Dermis lymphatic vessel endothelial cell (primary cell): ENCODE data around the gene INAFM2. TPM values are rescaled to one million over a fixed set of nuclear protein-coding genes. Genes with fewer than 3 reads are reported as not detected.

Experiments
- total RNA-seq: library from RNA; depleted of rRNA; stranded (reverse); fragments of >200 nt; gene quantifications from 2 replicates; pipeline ENCODE4 v1.2.1, GENCODE V29; 2014

The INAFM2 gene
- 17.6 and 28.2 TPM in 2 replicates for total RNA-seq

DNA sequence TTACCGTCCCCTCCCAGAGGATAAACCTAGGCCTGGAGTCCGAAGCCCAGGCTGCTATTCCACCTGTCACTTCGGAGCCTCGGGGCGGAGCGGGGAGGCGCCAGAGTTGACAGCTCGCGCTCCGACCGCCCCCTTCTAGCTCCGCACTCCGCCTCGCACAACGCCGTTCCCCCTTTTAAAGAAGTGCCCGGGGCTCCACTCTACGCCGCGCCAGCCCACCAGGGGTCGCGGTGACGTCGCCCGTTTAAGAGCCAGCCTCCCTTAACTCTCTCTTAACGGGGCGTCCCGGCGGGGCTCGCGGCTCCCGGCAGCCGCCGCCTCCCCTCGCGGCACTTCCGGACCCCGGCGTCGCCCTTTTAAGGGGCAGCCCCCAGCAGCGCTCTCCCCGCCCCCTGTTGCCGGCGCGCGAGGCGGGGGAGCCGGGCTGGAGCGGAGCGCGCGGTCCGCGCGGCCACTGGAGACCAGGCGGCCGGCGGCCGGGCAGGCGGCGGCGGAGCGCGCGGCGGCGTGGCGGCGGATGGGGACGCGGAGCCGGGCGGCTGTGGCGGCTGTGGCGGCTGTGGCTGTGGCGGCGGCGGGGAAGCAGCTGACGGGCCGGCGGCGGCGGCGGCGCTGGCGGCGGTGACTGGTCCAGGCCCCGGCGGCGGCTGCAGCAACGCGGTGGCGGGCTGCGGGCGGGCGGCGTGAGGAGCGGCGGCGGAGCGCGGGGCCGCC is at the start of gene INAFM2:
Gene INAFM2, plus strand, starts transcription at position 454 of the 714 bp plus-strand sequence. CDS start 364 bp downstream, outside the sequence.

DNA sequence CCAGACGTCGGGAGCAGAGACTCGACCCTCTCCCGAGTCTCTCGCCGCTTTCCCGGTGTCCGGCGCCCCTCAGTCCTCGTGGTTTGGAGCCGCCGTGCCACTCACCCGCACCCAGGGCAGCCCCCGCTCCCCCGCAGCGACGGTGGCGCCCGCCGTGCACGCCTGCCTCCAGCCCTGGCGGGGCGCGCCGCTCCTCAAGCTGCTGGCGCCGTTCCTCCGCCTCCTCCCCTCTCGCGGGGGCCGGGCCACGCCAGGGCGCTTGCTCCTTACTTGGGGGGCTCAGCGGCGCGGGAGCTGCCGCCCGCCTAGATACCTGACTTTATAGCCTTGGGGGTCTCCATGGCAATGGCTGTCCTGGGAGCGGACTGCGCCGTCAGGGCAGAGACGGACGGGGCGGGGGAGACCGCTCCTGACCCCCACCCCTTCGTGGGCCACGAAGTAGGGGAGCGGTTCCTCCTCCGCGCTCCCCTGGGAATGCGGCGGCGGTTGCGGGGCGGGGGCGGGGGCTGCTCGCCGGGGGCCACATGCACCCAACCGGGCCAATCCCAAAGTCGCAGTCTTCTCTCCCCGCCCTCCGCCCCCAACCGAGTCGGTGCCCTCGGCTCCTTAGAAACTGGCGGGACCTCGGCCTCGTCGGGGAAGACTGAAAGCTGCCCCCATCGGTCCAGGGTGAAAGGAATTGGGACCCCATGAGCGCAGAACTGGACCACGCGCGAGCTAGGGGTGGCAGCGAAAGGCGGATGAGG is 40.5 kb upstream of the INAFM2 start, which contains the start of gene ANKRD63:
Gene ANKRD63, minus strand, starts transcription at position 196 of the 746 bp plus-strand sequence. CDS start 478 bp downstream, outside the sequence.

DNA sequence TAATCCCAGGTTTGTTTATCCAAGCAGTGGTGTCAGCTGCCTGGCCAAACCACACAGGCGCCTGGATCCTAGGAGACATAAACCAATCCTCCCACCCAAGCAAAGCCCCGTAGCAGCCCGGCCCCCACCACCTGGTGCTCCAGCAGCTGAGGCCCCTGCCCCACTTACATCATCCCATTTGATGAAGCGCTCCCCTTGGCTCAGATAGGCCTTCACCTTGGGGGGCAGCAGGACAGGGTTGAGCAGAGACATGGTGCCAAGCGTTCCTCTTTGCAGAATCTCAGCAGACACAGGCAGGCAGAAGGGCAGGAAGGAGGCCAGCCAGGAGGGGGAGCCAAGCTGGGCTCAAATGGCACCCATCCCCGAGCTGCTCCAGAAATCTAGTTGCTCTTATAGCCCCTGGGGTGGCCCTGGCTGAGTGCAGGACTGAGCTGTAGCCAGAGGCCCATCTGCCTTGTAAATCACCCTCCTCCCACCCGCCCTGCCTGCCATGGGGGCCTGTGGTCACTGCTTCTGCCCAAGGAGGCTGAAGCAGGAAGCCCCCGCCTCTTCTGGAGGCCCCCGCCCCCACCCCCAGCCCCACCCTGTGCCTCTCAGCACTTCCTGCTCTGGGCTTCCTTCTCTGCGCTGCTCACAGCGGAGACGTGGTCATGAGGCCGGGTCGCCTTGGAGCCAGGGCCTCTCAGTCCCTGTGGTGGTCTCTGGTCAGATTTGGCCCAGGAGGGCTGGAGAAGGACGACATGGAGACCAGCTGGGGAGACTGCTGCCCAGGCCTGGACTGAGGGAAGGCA is 15.9 kb upstream of the INAFM2 start, which contains the start of gene PLCB2:
Gene PLCB2, minus strand, starts transcription at position 515 of the 791 bp plus-strand sequence. Its CDS starts 263 bp downstream, at position 252.

GRCh38 chr15:40340740-40341400 is 17.4 kb downstream of the INAFM2 start, which contains the start of gene CCDC9B:
Gene CCDC9B, minus strand, starts transcription at chr15:40340939. Its CDS starts 120 bp downstream, at chr15:40340819.

DNA sequence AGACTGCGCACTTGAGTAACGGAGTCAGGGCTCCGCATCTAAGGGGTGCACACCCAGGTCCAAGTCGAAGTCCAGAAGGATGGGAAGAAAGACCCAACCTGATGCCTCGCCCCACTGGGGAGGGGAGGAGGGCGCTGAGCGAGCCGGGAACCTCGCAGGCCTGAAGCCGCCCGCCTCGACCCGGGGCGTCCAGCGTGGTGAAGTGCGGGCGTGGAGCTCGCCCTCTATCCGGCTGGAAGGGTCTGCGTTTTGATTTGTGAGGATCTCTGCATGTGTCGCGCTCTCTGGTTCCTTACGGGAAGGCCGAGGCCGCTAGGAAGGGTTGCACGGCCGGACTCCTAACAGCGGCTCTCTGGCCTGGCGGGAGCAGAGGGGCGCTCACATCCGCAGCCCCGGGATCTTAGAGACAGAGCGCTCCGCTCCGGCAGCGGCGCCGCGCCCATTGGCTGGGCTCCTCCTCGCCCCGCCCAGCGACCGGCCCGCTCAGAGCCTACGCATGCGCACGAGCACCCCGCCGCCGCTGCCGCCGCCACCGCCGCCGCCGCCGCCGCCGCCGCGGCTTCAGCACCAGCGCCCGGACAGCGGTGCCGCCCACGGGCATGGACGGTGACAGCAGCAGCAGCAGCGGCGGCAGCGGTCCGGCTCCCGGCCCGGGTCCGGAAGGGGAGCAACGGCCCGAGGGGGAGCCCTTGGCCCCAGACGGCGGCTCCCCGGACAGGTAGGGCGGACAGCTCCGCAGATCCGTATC is 34.4 kb downstream of the INAFM2 start, which contains the start of gene DISP2:
Gene DISP2, plus strand, starts transcription at position 497 of the 748 bp plus-strand sequence. Its CDS starts 103 bp downstream, at position 600.

Other genes starting within 250 kb of the INAFM2 start
- gene BMF, start 214.8 kb upstream of the INAFM2 start, total RNA-seq: 4.3 and 5.4 TPM in 2 replicates
- gene BUB1B, start 162.6 kb upstream of the INAFM2 start, total RNA-seq: 4.6 and 5.1 TPM in 2 replicates
- not detected in 2 replicates for gene PAK6, start 84.6 kb upstream of the INAFM2 start, total RNA-seq
- not detected in 2 replicates for gene ANKRD63, start 40.6 kb upstream of the INAFM2 start, total RNA-seq
- 0.11 TPM in 1 of 2 replicates, not detected in the other for gene PLCB2, start 15.8 kb upstream of the INAFM2 start, total RNA-seq
- 11.8 and 12.4 TPM in 2 replicates for gene CCDC9B, start 17.2 kb downstream of the INAFM2 start, total RNA-seq
- not detected in 2 replicates for gene PHGR1, start 27.3 kb downstream of the INAFM2 start, total RNA-seq
- under 0.01 and 0.09 TPM in 2 replicates for gene DISP2, start 34.5 kb downstream of the INAFM2 start, total RNA-seq
- gene KNSTRN, start 59.0 kb downstream of the INAFM2 start, total RNA-seq: 11.2 and 12.3 TPM in 2 replicates
- 28.6 and 38.5 TPM in 2 replicates for gene IVD, start 82.1 kb downstream of the INAFM2 start, total RNA-seq
- gene BAHD1, start 117.3 kb downstream of the INAFM2 start, total RNA-seq: 6.3 and 7.6 TPM in 2 replicates
- 5.1 and 6.3 TPM in 2 replicates for gene CHST14, start 147.3 kb downstream of the INAFM2 start, total RNA-seq
- 18.5 and 26.5 TPM in 2 replicates for gene CCDC32, start 241.3 kb downstream of the INAFM2 start, total RNA-seq
- 8.8 and 9.9 TPM in 2 replicates for gene RPUSD2, start 245.6 kb downstream of the INAFM2 start, total RNA-seq